M059J (cell line): Measurements from ENCODE around the gene BEST3. TPM values are rescaled to one million over a fixed set of nuclear protein-coding genes. Genes with fewer than 3 reads are reported as not detected.
"Not testable (repeated sequence)": the region's sequence is repeated elsewhere in the genome, so short reads cannot be mapped to it uniquely, and the experiment has no call there.

Experiments
- DNase-seq: peaks from one replicate; pipeline ENCODE4 v3.0.0-alpha.2; 2012; ENCODE audit warnings: low read depth
- total RNA-seq: library from RNA; depleted of rRNA; stranded (reverse); fragments of >200 nt; shearing (Covaris generic); gene quantifications from 2 replicates; pipeline ENCODE4 v1.2.3, GENCODE V29; 2014

BEST3 gene
- total RNA-seq, 1 experiment from 2014 or later = 0.02 TPM

DNA sequence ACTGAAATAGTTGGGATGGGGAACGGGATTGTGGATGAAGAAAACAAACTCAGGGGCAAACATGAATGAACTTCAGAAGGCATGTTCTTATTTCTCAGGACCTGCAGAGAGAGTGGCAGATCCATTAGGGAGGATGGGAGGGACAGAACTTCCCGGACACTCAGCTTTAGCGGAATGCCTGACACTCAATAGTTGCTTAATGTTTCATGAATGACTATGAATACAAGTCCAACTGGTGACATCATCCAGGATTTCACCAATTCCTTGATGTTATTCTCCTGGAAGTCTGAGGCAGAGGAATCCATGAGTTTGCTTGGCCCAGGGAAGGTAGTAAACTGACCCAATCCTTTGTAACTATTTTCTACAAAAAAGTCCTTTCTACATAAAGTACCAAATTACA, 50.6 kb downstream of the BEST3 start:
- DNase-seq = peak; percentile 50

DNA sequence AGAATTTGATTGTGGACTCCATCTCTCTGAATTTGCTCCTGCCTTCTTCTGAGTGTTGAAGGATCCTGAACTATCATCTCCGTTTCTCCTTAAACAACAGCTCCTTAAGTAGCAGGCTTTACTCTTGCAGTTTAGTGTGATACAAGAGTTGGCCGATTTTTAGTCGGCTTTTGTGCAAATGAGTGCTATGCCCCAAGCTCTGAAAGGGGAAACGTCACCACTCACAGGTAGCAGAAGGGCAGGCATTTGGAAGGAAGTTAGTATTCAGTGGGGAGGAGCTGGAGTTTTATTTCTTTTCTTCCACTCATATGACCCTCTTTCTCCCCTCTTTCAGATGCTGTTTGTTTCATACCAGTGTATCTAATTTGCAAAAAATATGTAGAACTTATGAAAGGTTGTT, 51.9 kb downstream of the BEST3 start:
- DNase-seq = no peak

DNA sequence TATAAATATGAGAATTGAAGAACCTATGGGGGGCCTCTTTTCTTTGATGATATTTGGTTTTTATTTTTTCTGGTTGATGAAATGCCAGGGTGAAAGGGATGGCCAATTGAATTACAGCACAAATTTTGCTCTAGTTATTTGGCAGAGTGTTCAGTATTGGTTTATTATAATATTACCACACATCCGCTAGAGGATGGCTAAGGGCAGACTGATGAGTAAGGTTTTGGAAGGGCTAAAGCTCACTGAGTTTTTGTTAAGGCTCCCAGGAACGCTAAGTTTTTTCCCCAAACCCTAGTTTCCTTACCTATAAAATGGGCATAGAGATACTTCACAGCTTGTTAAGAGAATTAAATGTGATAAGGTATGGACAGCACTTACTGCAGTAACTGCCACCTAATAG, 54.1 kb downstream of the BEST3 start:
- no peak for DNase-seq

DNA sequence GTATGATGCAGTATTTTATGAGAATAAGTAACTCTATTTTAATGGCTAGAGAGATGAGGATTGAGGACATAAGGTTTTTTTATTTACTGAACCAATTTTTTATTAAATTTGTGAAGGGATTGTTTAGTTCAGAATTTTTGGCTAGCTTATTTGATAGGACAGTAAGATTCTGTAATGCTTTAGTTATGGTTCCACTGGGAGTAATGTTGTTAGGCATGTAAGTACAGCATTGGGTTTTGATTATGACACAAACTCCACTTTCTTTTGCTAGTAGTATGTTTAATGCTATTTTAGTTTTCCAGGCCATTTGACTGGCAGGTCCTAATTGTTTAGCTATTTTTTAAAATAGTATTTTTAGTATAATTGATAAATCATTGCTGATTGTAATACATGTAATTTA, 54.6 kb downstream of the BEST3 start:
- no peak for DNase-seq

DNA sequence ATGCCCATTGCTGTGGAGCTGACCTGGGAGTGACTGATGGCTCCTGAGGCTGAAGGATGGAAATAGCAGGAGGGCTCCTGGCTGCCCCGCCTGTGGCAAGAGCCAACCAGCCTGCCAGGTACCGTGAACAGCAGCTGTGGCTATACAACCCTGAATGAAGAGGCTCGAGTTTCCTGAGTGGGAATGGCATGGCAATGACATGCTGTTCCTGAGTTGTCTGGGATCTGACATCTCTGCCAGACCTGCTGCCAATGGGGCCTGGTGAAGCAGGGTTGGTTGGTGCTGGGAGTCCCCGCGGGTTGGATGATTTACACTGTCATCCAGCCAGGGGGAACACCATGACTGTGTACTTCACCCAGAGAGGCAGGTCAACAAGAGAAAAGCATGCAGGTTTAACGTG, 56.6 kb downstream of the BEST3 start:
- no peak for DNase-seq

DNA sequence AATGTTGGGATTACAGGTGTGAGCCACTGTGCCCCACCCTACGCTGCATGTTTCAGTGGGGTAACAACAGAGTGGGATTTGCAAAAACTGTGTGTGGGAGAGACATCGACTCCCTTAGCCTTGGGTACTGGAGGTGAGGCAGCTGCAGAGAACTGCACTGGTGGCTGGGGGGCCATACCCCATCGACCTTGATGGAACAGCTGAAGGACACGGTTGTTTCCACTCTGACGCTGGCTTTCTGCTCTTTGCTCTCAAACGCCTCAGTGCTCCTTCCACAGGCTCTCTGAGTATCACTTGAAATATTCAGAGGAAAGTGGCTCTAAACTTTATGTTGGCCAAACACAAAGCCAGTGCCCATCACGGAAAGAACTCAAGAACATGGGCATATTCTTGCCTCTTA, 57.6 kb downstream of the BEST3 start:
- DNase-seq = no peak

DNA sequence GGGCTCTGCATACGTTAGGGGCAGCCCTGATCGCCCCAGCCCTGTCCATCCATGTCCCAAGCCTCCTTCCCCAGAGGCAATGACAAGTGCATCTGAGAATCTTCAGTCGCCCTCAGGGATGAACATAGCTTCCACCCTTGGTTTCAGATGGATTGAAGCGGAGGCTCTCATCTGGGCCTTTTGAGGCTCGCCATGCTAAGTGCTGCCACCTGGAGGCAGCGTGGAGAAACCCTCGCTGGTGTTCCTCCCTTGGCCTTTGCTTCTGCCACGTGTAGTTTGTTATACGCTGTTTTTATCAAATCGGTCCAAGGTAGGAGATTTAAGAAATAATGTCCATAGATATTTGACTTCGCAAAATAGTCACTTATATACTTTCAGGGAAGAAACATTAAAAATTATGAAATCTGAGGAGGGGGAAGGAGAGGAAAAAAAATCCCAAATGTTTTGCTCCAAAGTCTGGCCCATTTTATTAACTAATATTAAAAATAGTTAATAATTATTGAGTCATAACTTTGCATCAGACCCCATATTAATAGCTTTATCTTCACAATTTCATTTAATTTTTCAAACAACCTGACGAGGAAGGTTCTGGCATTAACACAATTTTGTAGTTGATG, 59.6 kb downstream of the BEST3 start:
- peak; percentile 66 for DNase-seq

DNA sequence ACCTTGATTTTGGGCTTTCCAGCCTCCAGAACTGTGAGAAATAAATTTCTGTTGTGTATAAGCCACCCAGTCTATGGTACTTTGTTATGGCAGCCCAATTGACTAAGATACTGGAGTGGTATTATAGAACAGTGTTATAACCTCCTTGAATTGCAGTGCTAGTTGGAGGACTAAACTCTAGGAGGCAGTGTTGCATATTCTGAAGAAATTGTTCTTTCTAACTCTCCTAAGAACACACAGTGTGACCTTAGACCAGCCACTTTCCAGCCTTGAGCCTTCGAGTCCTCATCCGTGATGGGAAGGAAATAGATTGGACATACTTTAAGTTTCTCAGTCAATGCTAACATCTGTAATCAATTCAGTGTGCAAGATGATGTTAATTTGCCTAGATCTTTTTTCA, 66.0 kb downstream of the BEST3 start:
- DNase-seq = no peak

DNA sequence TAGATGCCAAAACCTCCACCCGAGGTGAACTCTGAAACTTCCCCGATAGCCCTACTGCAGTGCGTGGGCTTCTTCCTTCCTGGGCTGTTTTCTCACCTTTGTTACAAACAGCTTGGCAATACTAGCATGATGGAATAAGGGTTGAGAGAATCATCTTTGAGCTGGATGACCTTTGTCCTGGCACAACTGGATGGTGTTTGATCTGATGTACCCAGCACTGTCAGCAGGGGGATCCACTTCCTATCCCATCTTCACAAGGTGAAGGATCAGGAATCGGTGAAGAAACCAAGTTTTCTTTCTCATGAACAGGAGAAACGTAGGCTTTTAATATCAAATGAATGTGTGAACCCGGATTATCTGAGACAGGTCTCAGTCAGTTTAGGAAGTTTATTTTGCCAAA, 68.9 kb downstream of the BEST3 start:
- peak; percentile 9 for DNase-seq

DNA sequence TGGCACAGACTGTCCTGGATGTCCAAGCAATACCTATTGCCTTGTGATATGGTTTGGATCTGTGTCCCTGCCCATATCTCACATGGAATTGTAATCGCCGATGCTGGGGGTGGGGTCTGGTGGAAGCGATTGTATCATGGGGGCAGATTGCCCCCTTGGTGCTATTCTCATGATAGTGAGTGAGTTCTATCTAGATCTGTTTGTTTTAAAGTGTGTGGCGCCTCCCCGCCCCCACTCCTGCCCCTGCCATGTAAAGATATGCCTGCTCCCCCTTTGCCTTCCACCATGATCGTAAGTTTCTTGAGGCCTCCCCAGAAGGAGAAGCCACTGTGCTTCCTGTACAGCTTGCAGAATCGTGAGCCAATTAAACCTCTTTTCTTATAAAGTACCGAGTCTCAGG, 71.6 kb downstream of the BEST3 start:
- DNase-seq = no peak

DNA sequence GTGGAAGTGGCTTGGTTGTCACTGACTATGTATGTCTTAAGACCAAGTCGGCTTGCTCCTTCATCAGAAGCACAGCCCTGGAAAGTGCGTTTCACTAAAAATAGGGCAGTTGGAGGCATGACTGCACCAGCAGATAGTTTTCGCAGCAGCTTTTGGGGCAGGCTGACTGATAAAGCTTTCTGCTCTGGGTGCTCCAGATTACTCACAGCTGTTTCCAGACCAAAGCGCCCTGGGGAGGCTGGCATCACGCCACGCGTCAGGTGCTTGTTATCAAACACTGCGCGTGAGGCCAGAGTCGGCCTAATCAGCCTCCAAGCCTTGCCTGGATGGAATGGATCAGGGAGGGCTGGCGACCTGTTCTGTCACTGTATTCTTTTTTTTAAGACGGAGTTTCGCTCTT, 75.1 kb downstream of the BEST3 start:
- DNase-seq = no peak

DNA sequence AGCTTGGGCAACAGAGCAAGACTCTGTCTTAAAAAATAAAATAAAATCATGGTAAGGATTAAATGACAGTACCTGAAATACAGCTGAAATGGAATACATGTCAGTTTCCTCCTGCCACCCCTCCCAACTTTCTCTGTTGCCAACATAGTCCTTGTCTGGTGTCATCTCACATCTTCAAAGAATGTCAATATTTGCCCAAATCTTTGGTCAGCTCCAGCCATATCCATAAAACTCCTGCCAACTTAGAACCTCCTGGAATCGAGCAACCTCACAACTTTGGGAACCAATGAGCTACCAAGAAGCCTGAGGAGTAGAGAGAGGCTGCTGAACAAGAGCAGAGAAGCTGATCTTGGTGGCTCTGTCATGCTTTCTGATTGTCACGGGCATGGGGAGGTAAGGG, 77.6 kb downstream of the BEST3 start:
- DNase-seq = no peak

DNA sequence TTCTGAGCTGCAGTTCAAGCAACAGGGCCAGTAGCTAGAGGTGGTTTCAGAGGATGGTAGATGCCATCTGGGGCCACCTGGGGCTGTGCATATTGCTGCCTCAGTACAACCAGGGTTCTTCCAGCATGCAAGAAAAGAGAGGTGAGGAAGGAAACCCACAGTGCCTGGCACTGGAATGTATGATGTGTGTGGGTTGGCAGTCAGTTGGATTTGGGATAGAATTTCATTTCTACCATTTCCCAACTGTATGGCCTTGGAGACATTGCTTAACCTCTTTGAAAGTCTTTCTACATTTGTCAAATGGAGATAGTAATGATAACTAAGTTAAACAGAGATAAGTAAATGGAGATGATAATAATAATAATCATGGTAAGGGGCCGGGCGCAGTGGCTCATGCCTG, 78.2 kb downstream of the BEST3 start:
- DNase-seq = no peak

DNA sequence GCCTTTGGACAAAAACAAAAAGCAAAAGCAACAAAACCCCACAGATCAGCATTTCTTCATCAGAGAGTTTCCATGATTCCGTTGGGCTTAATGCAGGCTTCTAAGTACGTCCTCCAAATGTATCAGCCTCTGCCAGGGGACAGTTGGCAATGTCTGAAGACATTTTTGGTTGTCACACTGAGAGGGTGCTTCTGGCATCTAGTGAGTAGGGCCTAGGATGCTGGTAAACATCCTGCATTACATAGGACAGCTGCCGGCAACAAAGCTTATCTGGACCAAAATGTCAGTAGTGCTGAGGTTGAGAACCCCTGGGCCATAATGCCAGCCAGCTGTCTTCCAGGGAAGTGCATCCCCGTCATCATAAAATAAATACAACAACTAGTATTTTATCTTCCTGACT, 79.0 kb downstream of the BEST3 start:
- DNase-seq = no peak

DNA sequence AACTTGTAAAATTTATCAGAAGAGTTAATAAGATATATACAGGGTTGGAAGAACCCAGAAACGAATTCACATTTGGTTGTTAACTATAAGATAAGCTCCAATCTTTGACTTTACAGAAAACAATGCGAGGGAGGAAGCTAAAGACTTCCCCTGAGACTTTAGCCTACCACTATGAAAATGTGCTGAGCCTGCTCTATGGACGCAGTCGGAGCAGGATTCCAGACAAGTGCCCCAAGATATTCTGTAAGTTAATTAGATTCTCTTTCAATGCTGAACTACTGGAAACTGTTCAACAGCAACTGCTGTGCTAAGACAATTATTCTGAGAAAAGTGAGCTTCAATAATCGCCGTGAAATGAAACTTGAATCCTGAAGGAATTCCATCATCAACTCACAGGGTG, 80.1 kb downstream of the BEST3 start:
- DNase-seq = no peak

DNA sequence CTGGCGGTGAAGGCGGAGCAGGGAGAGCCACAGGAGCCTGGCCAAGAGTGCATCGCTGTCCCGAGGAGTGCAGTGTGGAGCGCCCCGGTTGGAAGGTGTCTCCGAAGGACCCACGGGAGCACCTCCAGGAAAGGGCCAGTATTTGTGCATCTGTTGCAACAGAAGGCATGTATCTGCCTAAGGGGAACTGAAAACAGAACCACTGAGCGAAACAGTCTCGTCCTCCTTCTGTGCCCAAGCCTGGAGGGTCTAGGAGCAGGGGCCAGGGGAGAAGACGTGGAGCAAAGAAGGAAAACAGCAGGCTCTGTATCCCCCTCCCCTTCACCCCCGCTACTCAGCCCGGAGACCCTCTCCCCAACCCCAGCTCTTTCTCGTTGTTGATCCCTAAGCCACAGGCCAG, 83.1 kb downstream of the BEST3 start:
- no peak for DNase-seq

DNA sequence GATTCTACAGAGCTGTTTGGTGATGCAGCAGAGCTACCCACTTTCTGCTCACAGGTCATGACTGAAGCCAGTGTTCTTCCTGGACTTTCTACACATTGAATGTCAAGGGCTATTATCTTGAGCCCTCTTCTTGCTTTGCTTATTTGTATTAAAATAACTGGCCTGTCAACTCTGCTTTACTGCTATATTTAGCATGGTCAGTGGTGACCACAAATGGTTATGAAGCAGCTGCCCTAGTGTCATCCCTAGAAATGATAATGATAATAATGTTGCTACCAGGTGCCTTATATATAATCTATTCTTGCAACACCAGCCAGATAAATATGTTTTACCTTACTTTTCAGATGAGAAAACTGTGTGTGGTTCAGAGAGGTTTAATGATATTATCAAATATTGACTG, 85.8 kb downstream of the BEST3 start:
- no peak for DNase-seq

DNA sequence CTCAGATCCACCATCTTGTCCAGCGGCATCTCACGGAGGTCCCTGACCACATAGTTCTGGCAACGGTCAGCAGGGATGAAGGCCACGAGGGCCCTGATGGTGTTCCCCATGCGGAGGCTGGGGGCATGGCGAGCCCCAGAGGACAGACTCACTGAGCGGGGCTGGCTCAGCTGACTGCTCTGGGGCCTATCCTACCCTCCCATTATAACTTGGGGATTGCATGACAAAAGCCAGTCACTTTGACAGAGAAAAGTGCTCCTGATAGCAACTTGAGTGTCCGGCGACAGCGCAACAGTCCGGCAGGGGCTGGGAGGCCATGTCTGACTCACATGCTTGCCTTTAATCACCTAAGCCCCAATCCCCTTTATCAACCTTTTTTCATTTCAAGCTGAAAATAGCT, 88.4 kb downstream of the BEST3 start, which contains the start of gene LRRC10:
TSS of gene LRRC10 (minus strand) at position 179 of the 400 bp plus-strand sequence. CDS start at position 110, 69 bp downstream.
- no peak for DNase-seq

DNA sequence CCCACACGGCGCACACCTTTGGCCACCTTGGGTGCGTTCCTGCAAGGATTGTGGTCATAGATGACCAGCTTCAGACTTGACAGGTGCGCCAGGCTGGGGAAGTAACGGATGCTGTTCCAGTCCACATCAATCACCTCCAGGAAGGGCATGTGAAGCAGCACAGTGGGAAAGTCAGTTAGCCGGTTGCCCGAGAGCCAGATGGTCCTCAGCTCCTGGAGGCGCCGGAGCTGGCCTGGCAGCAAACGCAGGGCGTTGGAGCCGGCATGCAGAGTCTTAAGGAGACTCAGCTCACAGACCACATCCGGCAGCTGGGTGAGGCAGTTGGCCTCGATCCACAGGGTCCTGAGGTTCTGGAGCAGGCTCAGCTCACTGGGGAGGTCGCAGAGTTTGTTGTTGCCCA, 89.0 kb downstream of the BEST3 start:
- no peak for DNase-seq

DNA sequence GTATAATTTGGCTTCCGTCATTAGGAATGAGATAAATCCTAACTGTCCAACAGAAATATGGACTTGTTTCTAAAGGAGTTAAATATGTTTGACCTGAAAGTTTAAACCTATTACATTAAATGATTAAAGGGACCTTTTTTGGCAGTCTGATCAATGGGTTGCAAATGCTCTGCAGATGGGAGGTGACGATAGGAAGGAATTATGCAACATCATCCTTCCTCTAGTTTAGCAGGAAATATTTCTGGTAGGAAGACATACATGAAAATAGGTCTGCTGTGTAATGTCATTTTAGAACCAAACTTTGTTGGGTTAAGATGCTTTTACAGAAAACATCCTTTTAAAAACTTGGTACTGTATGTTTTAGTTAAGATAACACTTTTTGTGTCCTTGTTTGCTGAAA, 91.0 kb downstream of the BEST3 start:
- no peak for DNase-seq

DNA sequence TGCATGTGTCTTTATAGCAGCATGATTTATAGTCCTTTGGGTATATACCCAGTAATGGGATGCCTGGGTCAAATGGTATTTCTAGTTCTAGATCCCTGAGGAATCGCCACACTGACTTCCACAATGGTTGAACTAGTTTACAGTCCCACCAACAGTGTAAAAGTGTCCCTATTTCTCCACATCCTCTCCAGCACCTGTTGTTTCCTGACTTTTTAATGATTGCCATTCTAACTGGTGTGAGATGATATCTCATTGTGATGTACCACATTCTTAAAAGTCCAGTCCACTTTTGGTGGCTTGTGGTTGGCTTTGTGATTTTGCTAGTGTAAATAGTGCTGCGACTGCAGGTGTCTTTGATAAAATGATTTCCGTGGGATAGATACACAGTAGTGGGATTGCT, 94.8 kb downstream of the BEST3 start:
- DNase-seq = not testable (repeated sequence)
